H9 (cell line): ENCODE data around the gene HIC1. TPM values are rescaled to one million over a fixed set of nuclear protein-coding genes. Genes with fewer than 3 reads are reported as not detected.

Experiments used
- DNase-seq: peaks from one replicate; pipeline ENCODE4 v3.0.0-alpha.2; 2017
- H2AFZ ChIP-seq: one replicate; pipeline ENCODE4 v1.6.1; 2013; ENCODE audit warnings: mild to moderate bottlenecking, low read length, control low read depth, moderate library complexity
- H2AK5ac ChIP-seq: 2 replicates; pipeline ENCODE4 v1.6.1; 2013; ENCODE audit warnings: low read length, control low read depth, mixed read lengths; ENCODE audit not compliant: insufficient read length
- H2BK120ac ChIP-seq: one replicate; pipeline ENCODE4 v1.6.1; 2013; ENCODE audit warnings: low read depth, mild to moderate bottlenecking, low read length, control low read depth, inconsistent platforms; ENCODE audit not compliant: poor library complexity, severe bottlenecking
- H2BK12ac ChIP-seq: 2 replicates; pipeline ENCODE4 v1.6.1; 2013; ENCODE audit warnings: low read length, control low read depth, mixed read lengths, low read depth; ENCODE audit not compliant: insufficient read length
- H2BK15ac ChIP-seq: 2 replicates; pipeline ENCODE4 v1.6.1; 2013; ENCODE audit warnings: low read depth, low read length, control low read depth
- H2BK20ac ChIP-seq: one replicate; pipeline ENCODE4 v1.6.1; 2013; ENCODE audit warnings: low read depth, mild to moderate bottlenecking, low read length, control low read depth, inconsistent platforms; ENCODE audit not compliant: poor library complexity, severe bottlenecking
- H2BK5ac ChIP-seq: 2 replicates; pipeline ENCODE4 v1.6.1; 2013; ENCODE audit warnings: low read length, control low read depth, mixed read lengths; ENCODE audit not compliant: insufficient read length
- H3K14ac ChIP-seq: 2 replicates; pipeline ENCODE4 v1.6.1; 2013; ENCODE audit warnings: low read length, control low read depth; ENCODE audit not compliant: insufficient read depth
- H3K18ac ChIP-seq: 2 replicates; pipeline ENCODE4 v1.6.1; 2013; ENCODE audit warnings: low read depth, mild to moderate bottlenecking, mixed read lengths, low read length, control low read depth; ENCODE audit not compliant: insufficient read length
- H3K23ac ChIP-seq: 2 replicates; pipeline ENCODE4 v1.6.1; 2013; ENCODE audit warnings: low read length, control low read depth, mixed read lengths, low read depth; ENCODE audit not compliant: insufficient read length
- H3K23me2 ChIP-seq: 2 replicates; pipeline ENCODE4 v1.6.1; 2013; ENCODE audit warnings: low read depth, mild to moderate bottlenecking, mixed read lengths, low read length, control low read depth; ENCODE audit not compliant: insufficient read length, poor library complexity, severe bottlenecking
- H3K27ac ChIP-seq: 2 replicates; pipeline ENCODE4 v1.5.1; 2013; ENCODE audit warnings: low read length, control low read depth, mixed read lengths, low read depth; ENCODE audit not compliant: insufficient read length
- H3K27me3 ChIP-seq: 2 replicates; pipeline ENCODE4 v1.6.1; 2013; ENCODE audit warnings: low read length, control low read depth, inconsistent platforms; ENCODE audit not compliant: insufficient read depth
- H3K4ac ChIP-seq: 2 replicates; pipeline ENCODE4 v1.6.1; 2013; ENCODE audit warnings: low read depth, mild to moderate bottlenecking, control low read depth, inconsistent platforms, low read length, moderate library complexity
- H3K4me1 ChIP-seq: 2 replicates; pipeline ENCODE4 v1.6.1; 2013; ENCODE audit warnings: low read length, control low read depth, inconsistent platforms; ENCODE audit not compliant: insufficient read depth
- H3K4me2 ChIP-seq: 2 replicates; pipeline ENCODE4 v1.6.1; 2013; ENCODE audit warnings: low read length, control low read depth, mixed read lengths; ENCODE audit not compliant: insufficient read length, insufficient read depth
- H3K56ac ChIP-seq: 2 replicates; pipeline ENCODE4 v1.6.1; 2013; ENCODE audit warnings: low read depth, mild to moderate bottlenecking, mixed read lengths, low read length, control low read depth; ENCODE audit not compliant: insufficient read length
- H3K79me1 ChIP-seq: 2 replicates; pipeline ENCODE4 v1.6.1; 2013; ENCODE audit warnings: low read depth, mild to moderate bottlenecking, moderate library complexity, low read length, control low read depth, inconsistent platforms; ENCODE audit not compliant: insufficient read depth, poor library complexity, severe bottlenecking
- H3K79me2 ChIP-seq: 2 replicates; pipeline ENCODE4 v1.6.1; 2013; ENCODE audit warnings: low read length, control low read depth, inconsistent platforms; ENCODE audit not compliant: insufficient read depth
- H3K9ac ChIP-seq: 2 replicates; pipeline ENCODE4 v1.6.1; 2013; ENCODE audit warnings: low read length, control low read depth, mixed read lengths; ENCODE audit not compliant: insufficient read length; ENCODE audit errors: extremely low read depth
- H3K9me3 ChIP-seq: one replicate; pipeline ENCODE4 v1.6.1; 2013; ENCODE audit warnings: low read depth, low read length, inconsistent platforms; ENCODE audit not compliant: control insufficient read depth
- H3T11ph ChIP-seq: one replicate; pipeline ENCODE4 v1.6.1; 2013; ENCODE audit warnings: mild to moderate bottlenecking, low read length, control low read depth, inconsistent platforms
- H4K20me1 ChIP-seq: one replicate; pipeline ENCODE4 v1.6.1; 2013; ENCODE audit not compliant: control insufficient read depth, insufficient read length, insufficient read depth
- H4K5ac ChIP-seq: 2 replicates; pipeline ENCODE4 v1.6.1; 2013; ENCODE audit warnings: low read depth, mild to moderate bottlenecking, mixed read lengths, low read length, control low read depth; ENCODE audit not compliant: insufficient read length
- H4K8ac ChIP-seq: replicated peaks from 2 replicates; pipeline ENCODE4 v1.6.1; 2013; ENCODE audit warnings: low read length, control low read depth, mixed read lengths, low read depth; ENCODE audit not compliant: insufficient read length
- H4K91ac ChIP-seq: 2 replicates; pipeline ENCODE4 v1.6.1; 2013; ENCODE audit warnings: low read depth, mild to moderate bottlenecking, moderate library complexity, mixed read lengths, low read length, control low read depth; ENCODE audit not compliant: insufficient read length
- H3K27ac Mint-ChIP-seq, 3 experiments: 2 replicates in 2 of 3; 3 replicates in 1 of 3; pipeline ENCODE4 v1.8.0; 2020 to 2021; ENCODE audit warnings: mixed read lengths in 3 of 3, mild to moderate bottlenecking in 1 of 3, moderate library complexity in 1 of 3
- H3K27me3 Mint-ChIP-seq: 2 replicates; pipeline ENCODE4 v1.8.0; 2021; ENCODE audit warnings: low read depth, mild to moderate bottlenecking, moderate library complexity, mixed read lengths
- H3K36me3 Mint-ChIP-seq, 3 experiments: 2 replicates in 2 of 3; 3 replicates in 1 of 3; pipeline ENCODE4 v1.8.0; 2020 to 2021; ENCODE audit warnings: low read depth in 3 of 3, mixed read lengths in 3 of 3; ENCODE audit not compliant: insufficient read depth in 1 of 3
- H3K4me1 Mint-ChIP-seq, 2 experiments: 2 replicates each; pipeline ENCODE4 v1.8.0; 2020; ENCODE audit warnings: mixed read lengths in 2 of 2
- H3K4me3 Mint-ChIP-seq, 2 experiments: 2 replicates in 1 of 2; 3 replicates in 1 of 2; pipeline ENCODE4 v1.8.0; 2020 to 2021; ENCODE audit warnings: mild to moderate bottlenecking in 2 of 2, mixed read lengths in 2 of 2, moderate library complexity in 1 of 2
- H3K9me3 Mint-ChIP-seq, 2 experiments: 2 replicates in 1 of 2; 3 replicates in 1 of 2; pipeline ENCODE4 v1.8.0; 2020; ENCODE audit warnings: mild to moderate bottlenecking in 2 of 2, mixed read lengths in 2 of 2, moderate library complexity in 1 of 2
- CTCF ChIP-seq: fragments of 200-600 bp; sonication (generic); conservative IDR thresholded peaks from 3 replicates; pipeline ENCODE4 v1.8.0; 2021; ENCODE audit warnings: antibody characterized with exemption, mild to moderate bottlenecking
- WGBS: extraction: QIAGEN DNeasy Blood & Tissue Kit; methylation state at CpG from one replicate; pipeline ENCODE4 v1.1.7; 2013; ENCODE audit warnings: missing lambda C conversion rate, low lambda C conversion rate, mixed read lengths; ENCODE audit not compliant: insufficient read length; ENCODE audit errors: extremely low coverage; 5-methylcytosine and 5-hydroxymethylcytosine counted together
- total RNA-seq: library from RNA; stranded (reverse); gene quantifications from 2 replicates; pipeline ENCODE4 v1.2.1, GENCODE V29; 2021

Gene HIC1
- total RNA-seq, 1 experiment from 2014 or later, result 1.8 TPM

DNA sequence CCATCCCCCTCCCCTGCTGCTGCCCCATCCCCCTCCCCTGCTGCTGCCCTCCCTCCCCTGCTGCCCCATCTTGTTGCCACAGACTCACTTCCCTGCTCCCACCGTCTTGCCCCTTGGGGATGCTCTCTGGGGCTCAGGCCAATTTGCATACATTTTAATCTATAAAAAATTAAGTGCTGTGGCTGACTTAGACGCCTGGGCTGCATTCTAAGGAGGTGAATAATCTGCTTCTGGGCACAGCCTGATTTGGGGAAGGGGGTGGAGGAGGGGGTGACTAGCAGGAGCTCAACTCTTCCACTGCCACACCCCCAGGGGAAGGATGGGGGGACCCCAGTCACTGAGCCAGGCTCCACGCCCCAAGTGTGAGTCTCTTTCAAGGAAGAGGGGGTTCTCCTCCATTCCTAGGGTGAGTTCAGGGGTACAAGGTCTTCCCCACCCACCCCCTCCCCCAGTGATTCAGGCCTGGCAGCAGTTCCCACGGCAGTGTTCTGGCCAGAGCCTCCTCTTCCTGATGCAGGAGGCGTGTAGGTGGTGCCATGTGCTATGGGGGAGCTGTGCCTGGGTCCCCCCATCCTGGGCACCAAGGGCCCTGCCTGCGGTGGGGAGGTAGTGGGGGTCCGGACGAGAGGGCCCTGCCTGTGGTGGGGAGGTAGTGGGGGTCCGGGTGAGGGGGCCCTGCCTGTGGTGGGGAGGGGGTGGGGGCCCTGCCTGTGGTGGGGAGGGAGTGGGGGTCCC, 19.9 kb upstream of the HIC1 start:
- Histone ChIP-seq H3K23ac (no peak overlapping the region), H3K56ac (no peak overlapping the region), H3K14ac (no peak overlapping the region), H4K5ac (no peak overlapping the region), H3K9me3 (no peaks in the 10 kb centered on the region), H3K9ac (no peak overlapping the region), H3K79me1 (no peaks in the 10 kb centered on the region), H2BK15ac (no peak overlapping the region), H2AFZ (no peak overlapping the region), H3K4ac (no peak overlapping the region), H3K4me1 (no peaks in the 10 kb centered on the region), H2BK20ac (no peak overlapping the region), H2AK5ac (no peak overlapping the region), H3K23me2 (no peaks in the 10 kb centered on the region), H3K18ac (no peak overlapping the region), H4K20me1 (no peaks in the 10 kb centered on the region), H4K8ac (no peak overlapping the region), H3K79me2 (no peaks in the 10 kb centered on the region), H4K91ac (no peak overlapping the region), H3K27ac (no peak overlapping the region), H2BK12ac (no peak overlapping the region), H2BK5ac (no peak overlapping the region), H3K4me2 (no peak overlapping the region), H3K27me3 (no peaks in the 10 kb centered on the region), H3T11ph (no peak overlapping the region), H2BK120ac (no peak overlapping the region)
- Mint-ChIP-seq H3K27me3 (no peaks in the 10 kb centered on the region; the same call in 1 of the 2 replicates), H3K36me3 (peaks cover 0 to 13% (median 11%) of the 10 kb centered on the region in 3 experiments; a peak in 6 of 7 replicates), H3K4me3 (no peak overlapping the region), H3K27ac (no peak overlapping the region), H3K4me1 (peaks cover 6 to 28% of the 10 kb centered on the region in 2 experiments), H3K9me3 (no peaks in the 10 kb centered on the region; a peak in 1 of 5 replicates)
- no CpG with 5 or more reads among the region's 9 CpGs for WGBS
- TF ChIP-seq CTCF, result no peak
- DNase-seq, result no peak
